NAMALWA (cell line): ENCODE results near the gene PRKAB2.
"Not testable (repeated sequence)": the region's sequence is repeated elsewhere in the genome, so short reads cannot be mapped to it uniquely, and the experiment has no call there.

Experiments
- DNase-seq: peaks from one replicate; pipeline ENCODE4 v3.0.0-alpha.2; 2015; ENCODE audit warnings: low spot score

PRKAB2 gene

GRCh38 chr1:147172168-147173016, at the start of gene PRKAB2:
Gene PRKAB2 (minus strand): TSS chr1:147172470. CDS start chr1:147172144, 326 bp downstream.
- peak; percentile 96 for DNase-seq

- DNase-seq = no peak
Observed at GRCh38 chr1:147218606-147219005, 46.3 kb upstream of the PRKAB2 start.

- no peak for DNase-seq
Observed at GRCh38 chr1:147217141-147217540, 44.9 kb upstream of the PRKAB2 start.

- DNase-seq = no peak
Observed at GRCh38 chr1:147216124-147216523, 43.9 kb upstream of the PRKAB2 start.

GRCh38 chr1:147215540-147215916, 43.3 kb upstream of the PRKAB2 start:
- no peak for DNase-seq

- no peak for DNase-seq
Observed at GRCh38 chr1:147214842-147215539, 42.7 kb upstream of the PRKAB2 start.

- DNase-seq = no peak
Observed at GRCh38 chr1:147214325-147214724, 42.1 kb upstream of the PRKAB2 start.

GRCh38 chr1:147213271-147213670, 41.0 kb upstream of the PRKAB2 start:
- DNase-seq = no peak

- no peak for DNase-seq
Observed at GRCh38 chr1:147211577-147211976, 39.3 kb upstream of the PRKAB2 start.

- no peak for DNase-seq
Observed at GRCh38 chr1:147210987-147211386, 38.7 kb upstream of the PRKAB2 start.

- no peak for DNase-seq
Observed at GRCh38 chr1:147209825-147210821, 37.9 kb upstream of the PRKAB2 start.

GRCh38 chr1:147208619-147209018, 36.3 kb upstream of the PRKAB2 start:
- DNase-seq = no peak

- no peak for DNase-seq
Observed at GRCh38 chr1:147207192-147207591, 34.9 kb upstream of the PRKAB2 start.

GRCh38 chr1:147204080-147204479, 31.8 kb upstream of the PRKAB2 start:
- DNase-seq = peak; percentile 33

- no peak for DNase-seq
Observed at GRCh38 chr1:147202576-147202975, 30.3 kb upstream of the PRKAB2 start.

- DNase-seq = no peak
Observed at GRCh38 chr1:147201786-147202185, 29.5 kb upstream of the PRKAB2 start.

GRCh38 chr1:147201276-147201675, 29.0 kb upstream of the PRKAB2 start:
- no peak for DNase-seq

GRCh38 chr1:147197324-147197723, 25.1 kb upstream of the PRKAB2 start:
- DNase-seq = not testable (repeated sequence)

- DNase-seq = no peak
Observed at GRCh38 chr1:147189514-147189913, 17.2 kb upstream of the PRKAB2 start.

GRCh38 chr1:147185432-147185831, 13.2 kb upstream of the PRKAB2 start:
- no peak for DNase-seq

GRCh38 chr1:147177611-147178380, 5.5 kb upstream of the PRKAB2 start:
- DNase-seq = no peak
